ENCODE data around the gene TGIF2LY. TPM values are rescaled to one million over a fixed set of nuclear protein-coding genes. Genes with fewer than 3 reads are reported as not detected.
"Not testable (repeated sequence)": the region's sequence is repeated elsewhere in the genome, so short reads cannot be mapped to it uniquely, and the experiment has no call there.

Gene TGIF2LY
- not detected for total RNA-seq
- polyA plus RNA-seq: not detected

DNA sequence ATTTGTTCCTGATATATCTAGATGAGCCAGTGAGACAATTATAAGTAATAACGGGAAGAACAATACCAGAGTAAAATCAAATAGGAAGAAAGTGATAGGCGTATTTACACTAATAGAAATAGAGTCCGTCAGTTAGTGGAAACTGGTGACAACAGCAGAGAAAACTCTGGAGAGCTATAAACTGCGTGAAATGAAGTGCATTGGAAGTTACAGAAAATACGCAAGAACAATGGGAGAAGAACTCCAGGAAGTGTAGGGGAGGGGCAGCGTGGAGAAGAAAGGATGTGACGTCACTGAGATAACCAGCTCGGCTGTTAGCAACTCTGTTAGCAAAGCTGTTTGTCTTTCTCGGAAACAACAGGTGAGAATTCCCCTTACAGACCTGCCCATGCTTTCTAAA is at the start of gene TGIF2LY:
Gene TGIF2LY, plus strand, starts transcription at position 301 of the 400 bp plus-strand sequence. CDS start 178 bp downstream, outside the sequence.
- CTCF ChIA-PET (ENCODE audit: partially characterized antibody); H3K4me1 ChIP-seq (ENCODE audit: insufficient read depth, low read length); H3K27me3 Mint-ChIP-seq; DNase-seq; H3K36me3 Mint-ChIP-seq; H3K9me3 ChIP-seq (ENCODE audit: control insufficient read depth in 1 of 2, low read length in 2 of 2); H3K4me3 ChIP-seq (ENCODE audit: low read length in 2 of 2); H3K27ac Mint-ChIP-seq; H3K4me1 Mint-ChIP-seq; H3K4me3 Mint-ChIP-seq; H3K9me3 Mint-ChIP-seq; H3K36me3 ChIP-seq (ENCODE audit: insufficient read depth, low read length); intact Hi-C loops (cut with micrococcal nuclease); H3K27ac ChIP-seq (ENCODE audit: low read depth, low read length); POLR2A ChIA-PET (ENCODE audit: partially characterized antibody); H3K27me3 ChIP-seq (ENCODE audit: insufficient read depth, low read length): not testable (repeated sequence)

Measured in CD4-positive, alpha-beta memory T cell (primary cell).